IgD-negative memory B cell (primary cell): ENCODE results near the gene YWHAG. TPM values are rescaled to one million over a fixed set of nuclear protein-coding genes. Genes with fewer than 3 reads are reported as not detected.
"Not testable (repeated sequence)": the region's sequence is repeated elsewhere in the genome, so short reads cannot be mapped to it uniquely, and the experiment has no call there.

Experiments
- H3K27ac Mint-ChIP-seq, 3 donors: one replicate each; pipeline ENCODE4 v1.8.0; 2020 to 2022; ENCODE audit warnings: mild to moderate bottlenecking in 3 of 3, mixed read lengths in 3 of 3, moderate library complexity in 1 of 3
- H3K27me3 Mint-ChIP-seq: one replicate; pipeline ENCODE4 v1.8.0; 2021; ENCODE audit warnings: mixed read lengths
- H3K36me3 Mint-ChIP-seq: one replicate; pipeline ENCODE4 v1.8.0; 2020; ENCODE audit warnings: mild to moderate bottlenecking, mixed read lengths
- H3K4me1 Mint-ChIP-seq, 3 donors: one replicate each; pipeline ENCODE4 v1.8.0; 2020 to 2022; ENCODE audit warnings: mixed read lengths in 3 of 3, mild to moderate bottlenecking in 1 of 3
- H3K4me3 Mint-ChIP-seq, 4 donors: one replicate each; pipeline ENCODE4 v1.8.0; 2020 to 2022; ENCODE audit warnings: mild to moderate bottlenecking in 4 of 4, mixed read lengths in 4 of 4, moderate library complexity in 3 of 4
- H3K9me3 Mint-ChIP-seq, 3 donors: one replicate each; pipeline ENCODE4 v1.8.0; 2020 to 2021; ENCODE audit warnings: mixed read lengths in 3 of 3, mild to moderate bottlenecking in 1 of 3
- polyA plus RNA-seq: library from polyadenylated mRNA; unstranded; fragments of 300-500 nt; fragmentation: Illumina TruSeq; gene quantifications from one replicate; pipeline ENCODE4 v1.2.3, GENCODE V29; 2021

Gene YWHAG
- polyA plus RNA-seq, 1 donor from 2014 or later = 3.5 TPM

DNA sequence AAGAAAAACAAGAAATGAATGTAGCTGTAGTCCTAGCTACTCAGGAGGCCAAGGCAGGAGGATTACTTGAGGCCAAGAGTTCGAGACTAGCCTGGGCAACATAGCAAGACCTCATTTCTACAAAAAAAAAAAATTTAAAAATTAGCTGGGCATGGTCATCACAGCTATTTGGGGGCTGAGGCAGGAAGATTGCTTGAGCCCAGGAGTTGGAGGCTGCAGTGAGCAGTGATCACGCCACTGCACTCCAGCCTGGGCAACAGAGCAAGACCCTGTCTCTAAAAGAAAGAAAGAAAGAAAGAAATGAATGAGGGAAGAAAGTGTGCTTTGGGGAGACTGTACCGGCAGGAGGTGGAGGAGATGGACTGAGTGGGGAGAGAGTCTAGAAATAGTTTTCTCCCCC lies 5.0 kb upstream of the YWHAG start:
- not testable (repeated sequence) for H3K27me3 Mint-ChIP-seq, H3K27ac Mint-ChIP-seq, H3K36me3 Mint-ChIP-seq, H3K4me3 Mint-ChIP-seq, H3K9me3 Mint-ChIP-seq
- peaks cover 8 to 12% (median 11%) of the 10 kb centered on the region in 3 donors for H3K4me1 Mint-ChIP-seq

DNA sequence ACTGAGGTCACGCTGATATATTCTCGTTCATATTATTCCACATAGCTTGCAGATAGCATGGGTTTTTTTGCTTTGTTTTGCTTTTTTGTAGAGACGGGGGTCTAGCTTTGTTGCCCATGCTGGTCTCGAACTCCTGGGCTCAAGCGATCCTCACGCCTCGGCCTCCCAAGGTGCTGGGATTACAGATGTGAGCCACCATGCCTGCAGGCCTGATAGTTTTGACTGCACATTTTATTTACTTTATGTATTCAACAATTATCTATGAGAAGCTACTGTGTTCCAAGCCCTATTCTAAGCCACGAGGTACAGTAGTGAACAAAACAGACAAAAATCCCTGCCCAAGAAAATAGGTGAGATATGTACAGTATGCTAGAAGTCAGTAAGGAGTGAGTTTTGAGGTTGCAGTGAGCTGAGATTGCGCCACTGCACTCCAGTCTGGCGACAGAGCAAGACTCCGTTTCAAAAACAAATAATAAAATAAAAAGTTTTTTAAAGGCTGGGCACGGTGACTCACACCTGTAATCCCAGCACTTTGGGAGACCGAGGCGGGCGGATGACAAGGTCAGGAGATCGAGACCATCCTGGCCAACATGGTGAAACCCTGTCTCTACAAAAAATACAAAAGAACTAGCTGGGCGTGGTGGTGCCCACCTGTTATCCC lies 1.3 kb upstream of the YWHAG start:
- H3K4me1 Mint-ChIP-seq = peaks cover 33 to 36% (median 33%) of the 10 kb centered on the region in 3 donors
- H3K27ac Mint-ChIP-seq = peak overlapping the region in 2 of 3 donors; percentile 59 to 89
- peaks cover 2% of the 10 kb centered on the region for H3K27me3 Mint-ChIP-seq
- peak overlapping the region; percentile 85 to 97 (median 94) for H3K4me3 Mint-ChIP-seq
- H3K9me3 Mint-ChIP-seq = no peaks in the 10 kb centered on the region
- peaks cover 3% of the 10 kb centered on the region for H3K36me3 Mint-ChIP-seq

DNA sequence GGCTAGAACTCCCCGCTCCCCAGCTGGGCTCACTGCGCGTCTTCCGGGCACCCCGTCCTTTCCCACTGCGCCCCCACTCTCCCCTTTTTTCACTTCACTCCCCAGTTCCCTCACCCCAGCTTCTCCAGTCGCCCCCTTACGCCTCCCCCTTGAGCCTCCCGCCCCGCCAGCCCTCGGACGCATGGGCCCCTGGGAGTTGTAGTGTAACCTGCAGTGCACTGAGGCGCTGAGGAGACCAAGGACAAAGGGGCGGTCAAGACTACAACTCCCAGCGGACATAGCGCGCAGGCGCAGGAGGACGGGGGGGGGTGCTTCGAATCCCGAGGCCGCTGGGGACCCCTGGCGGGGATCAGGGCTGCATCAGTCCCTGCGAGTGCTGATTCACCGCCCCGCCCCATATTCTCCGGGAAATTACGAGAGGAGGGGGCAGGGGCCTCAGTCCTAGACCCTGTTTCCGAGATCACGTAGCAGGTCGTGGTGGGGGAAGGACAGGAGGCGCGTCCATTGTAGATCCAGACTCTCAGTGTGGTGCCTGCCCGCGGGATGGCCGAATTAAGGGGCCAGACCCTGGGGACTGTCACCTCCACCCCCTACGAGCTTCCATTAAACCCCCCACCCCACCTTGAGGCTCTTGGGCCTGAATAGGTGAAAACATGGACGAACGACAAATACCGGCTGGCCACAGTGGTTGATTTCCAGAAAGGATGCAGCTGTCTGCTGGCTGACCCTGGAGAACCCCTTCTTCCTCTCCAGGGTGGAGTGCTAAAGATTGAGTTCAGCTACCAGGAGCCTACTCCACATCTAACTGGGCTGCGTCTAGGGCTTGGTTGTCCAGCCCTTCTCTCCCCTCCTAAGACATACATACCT lies 553 bp upstream of the YWHAG start:
- Mint-ChIP-seq H3K36me3 (peaks cover 3% of the 10 kb centered on the region), H3K4me3 (peak overlapping the region; percentile 85 to 97 (median 94)), H3K9me3 (no peaks in the 10 kb centered on the region), H3K4me1 (peaks cover 33 to 35% (median 34%) of the 10 kb centered on the region in 3 donors), H3K27ac (peak overlapping the region; percentile 87 to 95 (median 89)), H3K27me3 (peaks cover 2% of the 10 kb centered on the region)

DNA sequence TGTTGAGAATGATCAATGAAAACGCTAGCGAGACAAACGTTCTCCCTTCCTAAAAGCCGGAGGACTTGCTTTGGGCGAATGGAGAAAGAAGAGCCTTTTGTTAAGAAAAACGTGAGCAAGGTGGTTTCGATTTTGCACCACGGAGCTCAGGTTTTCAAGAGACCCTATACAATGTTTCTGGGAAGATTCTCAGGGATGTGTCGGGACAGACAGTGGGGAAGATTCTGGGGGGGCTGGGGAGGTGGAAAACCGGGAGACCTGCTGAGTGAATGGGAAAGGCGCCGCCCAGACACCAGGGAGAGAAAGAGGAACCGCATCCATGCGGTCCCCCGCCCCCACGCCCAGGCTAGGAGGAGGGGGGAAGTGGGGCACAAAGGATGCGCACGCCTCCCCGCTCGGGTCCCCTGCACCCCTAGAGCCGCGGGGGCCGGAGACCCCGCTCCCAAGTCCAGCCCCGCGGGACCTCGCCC lies 745 bp downstream of the YWHAG start:
- Mint-ChIP-seq H3K9me3 (no peaks in the 10 kb centered on the region), H3K4me1 (peaks cover 30 to 35% (median 32%) of the 10 kb centered on the region in 3 donors), H3K27ac (peak overlapping the region; percentile 87 to 98 (median 89)), H3K4me3 (peak overlapping the region; percentile 92 to 99 (median 98)), H3K36me3 (peaks cover 3% of the 10 kb centered on the region), H3K27me3 (no peaks in the 10 kb centered on the region)

DNA sequence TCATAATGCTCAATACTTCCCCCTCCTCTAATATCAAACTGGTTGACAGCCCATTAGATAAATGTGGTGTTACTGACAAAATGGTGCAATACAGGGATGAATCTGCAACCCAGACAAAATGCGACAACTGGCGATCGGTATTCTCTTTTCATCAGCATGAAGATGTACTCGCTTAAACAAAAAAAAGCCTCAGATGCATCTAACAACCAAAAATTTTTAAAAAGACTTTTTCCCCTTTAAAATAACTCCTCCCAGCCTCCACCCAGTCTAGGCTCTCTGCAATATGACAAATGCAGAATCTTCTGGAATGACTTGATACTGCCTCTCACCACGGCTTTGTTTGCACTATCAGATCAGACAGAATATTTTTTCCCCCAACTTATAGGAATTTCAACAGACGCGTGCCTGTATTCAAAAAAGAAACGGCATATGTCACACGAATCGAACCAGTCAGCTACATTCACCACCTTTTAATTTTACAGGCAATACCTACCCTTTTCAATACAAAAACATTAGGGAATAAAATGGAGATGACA lies 1.2 kb downstream of the YWHAG start:
- Mint-ChIP-seq H3K4me3 (peak overlapping the region; percentile 92 to 99 (median 98)), H3K4me1 (peaks cover 30 to 39% (median 35%) of the 10 kb centered on the region in 3 donors), H3K27ac (peak overlapping the region; percentile 87 to 98 (median 89)), H3K9me3 (no peaks in the 10 kb centered on the region), H3K36me3 (peaks cover 3% of the 10 kb centered on the region), H3K27me3 (no peaks in the 10 kb centered on the region)

DNA sequence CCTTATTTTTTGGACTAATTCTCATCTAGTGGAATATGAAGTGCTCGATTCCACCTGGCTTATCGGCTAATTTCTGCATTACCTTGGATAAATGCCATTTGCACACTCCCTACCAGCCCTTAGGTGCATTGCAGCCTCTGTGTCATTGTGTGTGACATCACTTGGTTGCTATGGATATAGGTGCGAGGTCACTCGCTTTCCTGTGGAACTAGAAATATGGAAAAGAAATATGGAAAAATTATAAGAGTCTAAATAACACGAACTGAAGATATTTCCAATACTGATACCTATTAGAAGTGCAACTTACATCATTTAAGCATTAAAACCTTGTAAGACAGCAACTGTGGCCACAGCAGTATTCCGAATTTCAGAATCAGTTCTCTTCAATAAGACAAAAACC lies 2.0 kb downstream of the YWHAG start:
- Mint-ChIP-seq H3K27ac (peak overlapping the region; percentile 29 to 98 (median 89)), H3K9me3 (no peaks in the 10 kb centered on the region), H3K4me3 (peak overlapping the region; percentile 92 to 99 (median 98)), H3K36me3 (peaks cover 3% of the 10 kb centered on the region), H3K27me3 (no peaks in the 10 kb centered on the region), H3K4me1 (peaks cover 36 to 44% (median 41%) of the 10 kb centered on the region in 3 donors)

DNA sequence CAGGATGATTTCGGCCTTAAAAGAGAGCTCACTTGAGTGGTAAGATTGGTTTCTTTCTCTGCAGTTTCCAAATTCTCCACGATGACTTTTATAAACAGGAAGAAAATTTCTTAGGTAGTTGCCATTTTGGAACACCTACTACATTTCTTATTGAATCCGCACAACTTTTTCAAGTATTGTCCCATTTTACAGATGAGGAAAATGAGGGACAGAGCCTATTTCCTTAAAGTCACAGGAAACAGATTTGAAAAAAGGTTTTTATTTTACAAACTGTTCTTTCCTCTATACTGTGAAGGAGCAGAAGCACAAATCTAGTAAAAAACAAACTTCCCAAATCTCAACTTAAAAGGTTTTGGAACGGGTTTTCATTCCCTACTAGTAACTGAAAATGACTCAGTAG lies 2.7 kb downstream of the YWHAG start:
- peak overlapping the region in 3 of 4 donors; percentile 36 to 87 (median 70) for H3K4me3 Mint-ChIP-seq
- no peaks in the 10 kb centered on the region for H3K9me3 Mint-ChIP-seq
- H3K36me3 Mint-ChIP-seq = peaks cover 3% of the 10 kb centered on the region
- H3K4me1 Mint-ChIP-seq = peaks cover 43 to 50% (median 47%) of the 10 kb centered on the region in 3 donors
- no peaks in the 10 kb centered on the region for H3K27me3 Mint-ChIP-seq
- peak overlapping the region in 1 of 3 donors; percentile 79 for H3K27ac Mint-ChIP-seq

DNA sequence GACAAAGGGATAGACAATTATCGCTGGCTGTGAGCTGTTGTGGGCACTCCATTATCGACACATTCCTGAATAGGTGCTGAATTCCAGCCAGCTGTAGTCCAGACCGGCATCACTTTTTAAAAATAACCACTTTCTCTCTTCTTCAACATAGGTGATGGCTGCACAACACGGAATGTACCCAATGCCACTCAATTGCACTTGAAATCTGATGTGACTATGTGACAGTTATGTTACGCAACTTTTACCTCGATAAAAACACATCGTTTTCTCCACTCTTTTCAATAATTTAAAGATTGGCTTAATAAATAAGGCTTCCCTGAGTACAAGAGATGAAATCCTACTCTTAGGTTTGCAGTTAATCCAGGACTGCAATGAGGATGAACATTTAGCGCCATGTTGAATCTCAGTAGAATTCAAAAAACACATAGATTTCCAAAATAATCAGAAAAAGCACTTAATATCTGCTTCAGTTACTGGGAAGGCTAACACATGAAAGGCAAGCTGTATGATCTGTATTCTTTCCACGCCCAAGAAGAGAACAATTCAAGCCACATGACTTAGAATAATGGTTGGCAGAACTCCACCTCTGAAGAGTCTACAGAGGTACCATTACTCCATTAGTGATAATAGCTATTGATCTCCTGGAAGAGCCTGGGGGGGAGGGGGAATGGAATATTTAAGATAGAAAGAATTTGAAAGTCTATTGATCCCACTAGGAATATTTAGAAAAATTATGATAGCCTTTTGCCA lies 3.6 kb downstream of the YWHAG start:
- Mint-ChIP-seq H3K36me3 (peaks cover 3% of the 10 kb centered on the region), H3K27me3 (no peaks in the 10 kb centered on the region), H3K9me3 (no peaks in the 10 kb centered on the region), H3K27ac (peak overlapping the region in 2 of 3 donors; percentile 79 to 82), H3K4me3 (peak overlapping the region in 2 of 4 donors; percentile 2 to 87), H3K4me1 (peaks cover 45 to 53% (median 48%) of the 10 kb centered on the region in 3 donors)

DNA sequence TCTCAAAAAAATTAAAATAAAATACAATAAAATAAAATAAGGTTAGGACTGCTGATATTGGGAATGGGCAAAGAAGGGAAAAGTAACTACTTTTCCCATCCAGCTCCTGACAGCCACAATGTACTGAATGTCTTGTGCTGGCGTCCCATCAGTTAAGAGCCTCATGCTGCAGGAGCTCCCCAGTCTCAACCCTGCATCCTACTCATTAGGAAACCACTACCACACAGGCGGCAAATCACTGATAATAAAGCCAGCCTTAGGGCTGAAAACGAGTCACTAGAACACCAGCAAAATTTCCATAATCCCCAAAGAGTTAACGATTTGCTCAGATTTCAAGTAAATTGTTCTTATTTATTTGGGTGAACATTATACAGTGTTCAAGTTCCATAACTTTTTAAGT lies 4.3 kb downstream of the YWHAG start:
- H3K36me3 Mint-ChIP-seq = peaks cover 6% of the 10 kb centered on the region
- H3K27ac Mint-ChIP-seq = no peak overlapping the region
- H3K27me3 Mint-ChIP-seq = no peaks in the 10 kb centered on the region
- H3K4me1 Mint-ChIP-seq = peaks cover 41 to 51% (median 44%) of the 10 kb centered on the region in 3 donors
- H3K4me3 Mint-ChIP-seq = no peak overlapping the region
- no peaks in the 10 kb centered on the region for H3K9me3 Mint-ChIP-seq

DNA sequence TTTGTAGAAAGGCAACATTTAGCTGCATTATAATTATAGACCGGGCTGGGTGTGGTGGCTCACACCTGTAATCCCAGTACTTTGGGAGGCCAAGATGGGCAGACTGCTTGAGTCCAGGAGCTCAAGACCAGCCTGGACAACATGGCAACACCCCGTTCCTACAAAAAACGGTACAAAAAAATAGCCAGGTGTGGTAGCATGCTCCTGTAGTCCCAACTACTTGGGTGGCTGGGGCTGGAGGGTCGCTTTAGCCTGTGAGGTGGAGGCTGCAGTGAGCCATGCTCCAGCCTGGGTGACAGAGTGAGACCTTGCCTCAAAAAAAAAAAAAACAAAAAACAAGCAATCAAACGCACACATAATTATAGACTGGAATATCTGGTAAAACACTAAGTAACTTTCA lies 5.0 kb downstream of the YWHAG start:
- no peaks in the 10 kb centered on the region for H3K9me3 Mint-ChIP-seq
- no peaks in the 10 kb centered on the region for H3K27me3 Mint-ChIP-seq
- H3K27ac Mint-ChIP-seq = no peak overlapping the region
- H3K4me1 Mint-ChIP-seq = peaks cover 41 to 51% (median 44%) of the 10 kb centered on the region in 3 donors
- peak overlapping the region in 1 of 4 donors; percentile 38 for H3K4me3 Mint-ChIP-seq
- peaks cover 6% of the 10 kb centered on the region for H3K36me3 Mint-ChIP-seq

DNA sequence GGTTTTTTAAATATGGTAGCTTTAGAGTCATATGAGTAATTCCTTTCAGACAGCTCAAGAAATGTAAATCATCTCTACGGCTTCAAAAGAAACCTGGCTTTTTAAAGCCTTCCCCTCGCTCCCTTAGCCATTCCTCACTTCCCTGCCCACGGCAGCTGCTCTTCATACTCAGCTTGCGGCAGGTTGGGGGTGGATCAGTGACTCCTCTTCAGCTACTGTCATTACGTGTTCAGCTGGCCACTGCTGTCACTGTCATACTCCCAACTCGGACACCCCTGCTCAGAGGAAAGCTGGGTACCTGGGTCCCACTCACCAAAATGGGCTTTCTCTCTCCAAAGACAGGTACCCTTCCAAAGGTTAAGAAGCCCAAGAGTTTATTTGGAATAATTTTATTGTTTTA lies 6.6 kb downstream of the YWHAG start:
- H3K27me3 Mint-ChIP-seq = no peaks in the 10 kb centered on the region
- peak overlapping the region in 1 of 3 donors; percentile 75 for H3K27ac Mint-ChIP-seq
- no peaks in the 10 kb centered on the region for H3K9me3 Mint-ChIP-seq
- H3K4me3 Mint-ChIP-seq = no peak overlapping the region
- peaks cover 33 to 49% (median 38%) of the 10 kb centered on the region in 3 donors for H3K4me1 Mint-ChIP-seq
- peaks cover 6% of the 10 kb centered on the region for H3K36me3 Mint-ChIP-seq

DNA sequence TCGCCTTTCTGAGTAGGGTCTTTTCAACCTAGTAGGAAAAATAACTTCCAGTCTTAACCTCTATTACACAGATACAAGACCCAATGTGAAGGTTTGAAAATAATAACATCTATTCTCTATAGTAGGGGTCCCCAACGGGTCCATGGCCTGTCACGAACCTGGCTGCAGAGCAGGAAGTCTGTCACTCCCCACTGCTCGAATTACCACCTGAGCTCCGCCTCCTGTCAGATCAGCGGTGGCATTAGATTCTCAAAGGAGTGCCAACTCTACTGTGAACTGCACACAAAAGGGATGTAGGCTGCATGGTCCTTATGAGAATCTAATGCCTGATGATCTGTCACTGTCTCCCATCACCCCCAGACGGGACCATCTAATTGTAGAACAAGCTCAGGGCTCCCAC lies 7.4 kb downstream of the YWHAG start:
- Mint-ChIP-seq H3K27ac (peak overlapping the region in 1 of 3 donors; percentile 75), H3K4me1 (peaks cover 27 to 46% (median 33%) of the 10 kb centered on the region in 3 donors), H3K4me3 (peak overlapping the region in 3 of 4 donors; percentile 27 to 36 (median 30)), H3K9me3 (no peaks in the 10 kb centered on the region), H3K27me3 (no peaks in the 10 kb centered on the region), H3K36me3 (peaks cover 6% of the 10 kb centered on the region)

DNA sequence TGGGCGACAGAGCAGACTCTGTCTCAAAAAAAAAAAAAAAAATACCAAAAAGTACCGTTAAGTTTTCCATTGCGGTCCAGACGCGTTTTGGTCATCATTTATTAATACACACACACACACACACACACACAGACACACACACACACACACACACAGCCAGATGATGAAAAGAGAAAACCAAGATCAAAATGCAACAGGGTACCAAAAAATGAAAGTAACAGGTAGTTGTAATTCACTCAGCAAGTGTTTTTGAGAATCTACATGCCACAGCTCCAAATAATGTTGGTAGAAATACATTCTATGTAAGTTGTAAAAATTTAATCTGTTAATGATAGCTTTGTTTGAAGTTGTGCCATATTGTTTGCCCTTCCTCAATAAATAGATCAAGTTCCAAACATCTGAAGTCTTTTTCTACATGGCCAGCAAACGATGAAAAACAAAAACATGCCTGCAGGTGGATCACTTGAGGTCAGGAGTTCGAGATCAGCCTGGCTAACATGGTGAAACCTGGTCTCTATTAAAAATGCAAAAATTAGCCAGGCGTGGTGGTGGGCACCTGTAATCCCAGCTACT lies 9.4 kb downstream of the YWHAG start:
- Mint-ChIP-seq H3K4me3 (no peak overlapping the region), H3K9me3 (no peaks in the 10 kb centered on the region), H3K27ac (no peak overlapping the region), H3K36me3 (peaks cover 6% of the 10 kb centered on the region), H3K27me3 (no peaks in the 10 kb centered on the region), H3K4me1 (peaks cover 23 to 34% (median 25%) of the 10 kb centered on the region in 3 donors)

DNA sequence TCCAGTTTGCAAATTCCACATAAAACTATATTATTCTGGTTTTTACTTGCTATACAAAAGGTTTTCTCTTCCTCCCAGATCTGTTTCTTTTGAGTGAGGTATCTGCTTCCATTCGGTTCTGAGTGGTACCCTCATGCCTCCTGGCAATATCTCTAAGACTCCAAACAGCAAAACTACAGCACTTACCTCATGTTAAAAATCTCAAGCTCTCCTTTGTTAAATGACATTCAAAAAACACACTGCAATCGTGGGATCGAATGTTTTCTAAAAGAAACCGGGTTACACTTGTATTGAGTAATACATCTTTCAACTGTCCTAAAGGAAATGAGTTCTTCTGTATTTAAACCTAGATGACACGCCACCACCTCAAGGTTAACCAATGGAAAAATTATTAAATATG lies 11.1 kb downstream of the YWHAG start:
- peaks cover 20 to 36% (median 33%) of the 10 kb centered on the region in 3 donors for H3K4me1 Mint-ChIP-seq
- H3K4me3 Mint-ChIP-seq = no peak overlapping the region
- H3K27ac Mint-ChIP-seq = no peak overlapping the region
- H3K9me3 Mint-ChIP-seq = no peaks in the 10 kb centered on the region
- H3K36me3 Mint-ChIP-seq = peaks cover 6% of the 10 kb centered on the region
- H3K27me3 Mint-ChIP-seq = no peaks in the 10 kb centered on the region
